ENCODE results near the gene PTPA.

- TF ChIP-seq CTCF (IDR thresholded peaks at IDR 0.05; ENCODE audit: poor library complexity) (peak; percentile 92), EZH2 (IDR thresholded peaks at IDR 0.05; ENCODE audit: borderline replicate concordance) (no peak)
These were observed 20.3 kb downstream of the PTPA start for GRCh38 chr9:129131300-129132145.

Measured in hepatocyte (in vitro differentiated cells).